22Rv1 (cell line): ENCODE data around the gene SCARF2.
"Not testable (repeated sequence)": the region's sequence is repeated elsewhere in the genome, so short reads cannot be mapped to it uniquely, and the experiment has no call there.

Experiments used
- H3K27ac ChIP-seq: fragments of 450-650 bp; 2 replicates; pipeline ENCODE4 v1.5.1; 2017
- ZFX ChIP-seq: fragments of 450-650 bp; IDR thresholded peaks from 2 replicates; pipeline ENCODE4 v1.6.1; 2017; ENCODE audit warnings: antibody characterized with exemption, borderline replicate concordance
- TF ChIP-seq, protein P1 (sequence below): fragments of 450-650 bp; IDR thresholded peaks from 2 replicates; pipeline ENCODE4 v1.5.1; 2017; ENCODE audit warnings: mild to moderate bottlenecking

The SCARF2 gene

DNA sequence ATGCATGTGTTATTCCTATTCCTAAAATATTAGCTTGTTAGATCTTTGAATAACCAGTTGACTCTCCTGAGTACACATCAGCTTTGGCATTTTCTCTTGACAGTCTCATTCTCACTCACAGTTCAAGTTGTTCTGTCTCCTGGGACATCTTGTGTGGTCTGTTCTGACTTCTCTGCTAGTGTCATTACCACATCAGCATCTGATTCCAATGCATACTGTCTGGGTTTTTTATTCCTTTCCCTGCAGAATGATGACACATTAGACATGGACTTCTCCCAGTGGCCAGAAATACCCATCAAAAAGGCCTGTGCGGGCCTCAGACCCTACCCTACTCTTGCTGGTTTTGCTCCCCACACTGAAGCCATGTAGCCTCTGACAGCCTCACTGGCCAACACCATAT is 41.0 kb downstream of the SCARF2 start:
- no peak overlapping the region for H3K27ac ChIP-seq
- no peak for TF ChIP-seq ZFX
- TF ChIP-seq, protein P1, sequence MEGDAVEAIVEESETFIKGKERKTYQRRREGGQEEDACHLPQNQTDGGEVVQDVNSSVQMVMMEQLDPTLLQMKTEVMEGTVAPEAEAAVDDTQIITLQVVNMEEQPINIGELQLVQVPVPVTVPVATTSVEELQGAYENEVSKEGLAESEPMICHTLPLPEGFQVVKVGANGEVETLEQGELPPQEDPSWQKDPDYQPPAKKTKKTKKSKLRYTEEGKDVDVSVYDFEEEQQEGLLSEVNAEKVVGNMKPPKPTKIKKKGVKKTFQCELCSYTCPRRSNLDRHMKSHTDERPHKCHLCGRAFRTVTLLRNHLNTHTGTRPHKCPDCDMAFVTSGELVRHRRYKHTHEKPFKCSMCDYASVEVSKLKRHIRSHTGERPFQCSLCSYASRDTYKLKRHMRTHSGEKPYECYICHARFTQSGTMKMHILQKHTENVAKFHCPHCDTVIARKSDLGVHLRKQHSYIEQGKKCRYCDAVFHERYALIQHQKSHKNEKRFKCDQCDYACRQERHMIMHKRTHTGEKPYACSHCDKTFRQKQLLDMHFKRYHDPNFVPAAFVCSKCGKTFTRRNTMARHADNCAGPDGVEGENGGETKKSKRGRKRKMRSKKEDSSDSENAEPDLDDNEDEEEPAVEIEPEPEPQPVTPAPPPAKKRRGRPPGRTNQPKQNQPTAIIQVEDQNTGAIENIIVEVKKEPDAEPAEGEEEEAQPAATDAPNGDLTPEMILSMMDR = no peak

DNA sequence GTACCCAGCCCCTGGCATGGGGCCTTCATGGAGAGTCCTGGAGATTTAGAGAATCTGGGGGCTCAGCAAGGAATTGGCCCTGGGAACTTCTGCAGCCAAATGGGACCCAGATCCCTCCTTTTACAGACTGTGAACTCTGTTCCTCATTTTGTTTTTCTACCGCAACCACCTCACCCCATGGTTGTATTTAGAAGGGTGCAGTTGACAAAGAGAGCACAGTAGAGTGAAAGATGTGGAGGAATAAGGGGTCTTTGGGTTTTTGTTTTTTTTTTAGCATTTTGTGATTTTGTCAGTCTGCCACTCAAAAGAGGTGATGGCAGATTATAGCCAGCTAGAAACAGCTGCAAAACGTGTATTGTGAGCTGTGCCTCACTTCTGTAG is 41.7 kb downstream of the SCARF2 start:
- TF ChIP-seq, protein P1 = no peak
- TF ChIP-seq ZFX = no peak

DNA sequence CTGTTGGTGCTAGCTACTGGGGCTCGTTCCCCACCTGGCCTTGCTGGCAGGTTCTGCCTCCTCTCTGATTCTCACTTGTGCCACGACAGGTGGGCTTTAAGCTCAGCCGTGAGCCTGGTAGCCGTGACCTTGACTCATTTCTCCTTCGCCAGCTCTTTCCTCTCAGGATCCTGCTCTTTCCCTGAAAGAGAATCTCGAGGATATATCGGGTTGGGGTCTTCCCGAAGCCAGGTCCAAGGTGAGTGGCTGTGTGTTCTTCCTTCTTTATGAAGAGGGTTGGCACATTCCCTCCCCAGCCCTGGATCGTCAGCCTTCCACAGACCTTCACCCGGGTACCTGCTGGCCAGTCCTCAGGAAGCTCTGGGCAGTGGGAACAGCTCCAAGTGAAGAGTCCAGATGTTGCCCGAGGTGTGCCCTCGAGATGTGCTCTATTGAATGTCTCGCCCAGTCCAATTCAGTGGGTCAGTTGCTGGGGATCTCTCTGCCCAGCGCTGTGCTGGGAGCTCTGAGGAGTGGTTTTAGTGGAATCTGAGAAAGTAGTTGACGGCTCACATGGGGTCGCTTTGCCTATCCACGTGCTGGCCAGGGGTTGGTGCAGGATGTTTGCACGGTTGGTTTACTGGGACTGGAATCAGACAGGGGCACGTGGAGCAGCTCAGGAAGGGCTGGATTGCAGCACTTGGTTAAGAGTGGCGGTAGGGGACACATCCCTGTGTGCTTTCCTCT is 42.3 kb downstream of the SCARF2 start:
- H3K27ac ChIP-seq = no peak overlapping the region
- TF ChIP-seq ZFX = no peak
- TF ChIP-seq, protein P1 = no peak

More for the DNA sequence above, 41.7 kb downstream of the SCARF2 start:
- no peak overlapping the region for H3K27ac ChIP-seq

DNA sequence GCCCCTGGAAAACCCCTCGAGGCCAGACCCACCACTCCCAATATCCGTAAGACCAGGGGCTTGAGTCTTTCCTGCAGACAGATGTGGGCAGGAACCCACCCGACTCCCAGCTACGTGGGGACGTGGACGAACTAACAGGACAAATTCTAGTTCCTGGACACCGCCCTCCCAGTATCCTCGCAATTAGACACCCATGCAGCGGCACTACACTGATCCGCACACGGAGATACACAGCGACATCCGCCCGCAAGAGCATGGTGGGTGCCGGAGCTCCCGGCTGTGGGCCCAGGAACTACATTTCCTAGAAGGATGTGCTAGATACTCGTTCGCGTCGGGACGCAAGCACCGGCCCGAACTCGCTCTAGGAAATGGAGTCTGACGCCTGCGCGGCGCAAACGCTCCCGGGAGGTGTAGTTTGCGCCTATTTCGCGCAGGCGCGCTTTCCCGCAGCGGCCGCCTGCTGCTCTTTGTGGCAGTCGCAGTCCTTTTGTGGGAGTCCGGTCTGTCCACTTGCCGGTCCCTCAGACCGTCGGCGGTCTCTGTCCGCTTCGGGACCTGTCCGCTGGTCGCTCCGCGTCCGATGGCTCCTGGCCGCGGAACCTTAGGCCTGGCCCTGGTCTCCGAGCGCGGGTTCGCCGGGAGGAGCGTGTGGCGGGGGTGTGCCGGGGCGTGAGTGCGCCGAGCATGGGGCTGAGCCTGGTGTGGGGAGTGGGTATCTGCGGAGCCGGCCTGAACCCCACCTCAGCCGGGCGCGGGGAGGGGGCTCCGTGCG is 43.7 kb downstream of the SCARF2 start, which contains the start of gene ZNF74:
ZNF74 (plus strand) TSS at position 447 of the 772 bp plus-strand sequence. CDS start 478 bp downstream, outside the sequence.
- no peak for TF ChIP-seq ZFX
- TF ChIP-seq, protein P1 = no peak
- peak within 1 kb of the TSS; percentile 53 for H3K27ac ChIP-seq

DNA sequence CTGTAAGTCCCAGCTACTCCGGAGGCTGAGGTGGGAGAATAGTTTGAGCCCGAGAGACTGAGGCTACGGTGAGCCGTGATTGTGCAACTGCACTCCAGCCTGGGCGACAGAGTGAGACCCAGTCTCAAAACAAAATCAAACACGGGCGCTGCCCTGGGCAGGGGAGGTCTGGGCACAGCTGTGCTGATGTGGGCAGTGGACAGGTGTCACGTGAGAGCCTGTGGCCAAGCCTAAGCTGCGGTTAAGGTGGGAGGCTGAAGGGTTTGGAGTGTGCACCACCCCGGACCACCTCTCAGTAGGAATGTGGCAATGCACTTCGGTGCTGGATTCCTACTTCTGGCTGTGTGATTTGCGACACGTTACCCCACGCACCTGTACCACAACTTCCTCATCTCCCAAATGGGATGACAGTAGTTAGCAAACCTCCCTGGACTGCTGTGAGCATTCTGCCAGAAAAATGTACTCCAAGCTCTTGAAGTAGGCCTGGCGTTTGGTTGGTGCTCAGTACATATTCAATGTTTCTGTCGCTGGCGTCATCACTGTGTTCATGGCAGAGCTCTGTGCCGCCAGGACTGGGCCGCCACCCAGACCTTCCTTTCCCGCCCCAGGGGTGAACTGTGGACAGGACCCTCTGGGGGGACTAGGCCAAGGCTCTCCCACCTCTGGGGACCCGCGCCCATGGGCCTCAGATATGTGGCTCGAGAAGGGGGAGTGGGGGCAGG is 44.5 kb downstream of the SCARF2 start:
- TF ChIP-seq ZFX = no peak
- TF ChIP-seq, protein P1 = no peak
- peak overlapping the region; percentile 53 for H3K27ac ChIP-seq

DNA sequence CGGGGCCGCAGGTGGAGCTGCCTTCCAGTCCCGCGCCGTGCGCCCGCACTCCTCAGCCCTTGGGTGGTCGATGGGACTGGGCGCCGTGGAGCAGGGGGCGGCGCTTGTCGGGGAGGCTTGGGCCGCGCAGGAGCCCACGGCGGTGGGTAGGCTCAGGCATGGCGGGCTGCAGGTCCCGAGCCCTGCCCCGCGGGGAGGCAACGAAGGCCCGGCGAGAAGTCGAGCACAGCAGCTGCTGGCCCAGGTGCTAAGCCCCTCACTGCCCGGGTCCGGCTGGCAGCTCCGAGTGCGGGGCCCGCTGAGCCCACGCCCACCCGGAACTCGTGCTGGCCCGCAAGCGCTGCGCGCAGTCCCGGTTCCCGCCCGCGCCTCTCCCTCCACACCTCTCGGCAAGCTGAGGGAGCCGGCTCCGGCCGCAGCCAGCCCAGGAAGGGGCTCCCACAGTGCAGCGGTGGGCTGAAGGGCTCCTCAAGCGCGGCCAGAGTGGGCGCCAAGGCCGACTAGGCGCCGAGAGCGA is 45.2 kb downstream of the SCARF2 start:
- H3K27ac ChIP-seq = not testable (repeated sequence)

DNA sequence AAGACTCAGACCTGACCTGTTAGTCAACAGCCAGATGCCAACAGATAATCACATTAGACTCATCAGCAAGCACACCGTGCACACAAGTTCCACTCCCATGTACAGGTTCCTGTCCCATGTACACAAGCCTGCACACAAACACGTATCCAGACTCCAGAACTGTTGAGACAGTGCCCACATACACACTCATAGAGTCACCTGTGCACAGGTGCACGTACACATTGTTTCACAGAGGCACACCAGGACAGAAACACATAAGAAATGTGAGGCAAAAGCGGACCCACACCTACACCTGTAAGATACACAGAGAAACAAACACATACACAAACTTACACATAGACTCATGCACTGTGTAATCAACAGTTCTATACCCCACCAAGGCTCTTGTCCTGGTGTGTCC is 46.4 kb downstream of the SCARF2 start:
- no peak for TF ChIP-seq ZFX
- TF ChIP-seq, protein P1 = no peak
- no peak overlapping the region for H3K27ac ChIP-seq
